Kidney (tissue), 14 donors: Measurements from ENCODE around the gene RAMP3. TPM values are rescaled to one million over a fixed set of nuclear protein-coding genes. Genes with fewer than 3 reads are reported as not detected.

Experiments used
- DNase-seq, 5 donors: peaks; one replicate each; pipeline ENCODE4 v3.0.0-alpha.2; 2013 to 2020
- FAIRE-seq: peaks from 2 replicates; lab custom pipeline; 2012; peaks lifted over from hg19 to GRCh38; lab: Jason Lieb, UNC
- H3K27ac ChIP-seq, 2 donors: one replicate each; pipeline ENCODE4 v1.7.0; 2013; ENCODE audit warnings: low read depth in 2 of 2, low read length in 2 of 2, inconsistent platforms in 1 of 2
- H3K27me3 ChIP-seq: one replicate; pipeline ENCODE4 v1.7.1; 2013; ENCODE audit warnings: low read length, inconsistent platforms; ENCODE audit not compliant: control insufficient read depth, insufficient read depth
- H3K36me3 ChIP-seq, 3 donors: one replicate each; pipeline versions ENCODE4 v1.7.0 to v1.7.1; 2013; ENCODE audit warnings: low read length in 3 of 3, control low read depth in 1 of 3, inconsistent platforms in 1 of 3; ENCODE audit not compliant: insufficient read depth in 3 of 3, control insufficient read depth in 2 of 3
- H3K4me1 ChIP-seq, 3 donors: one replicate each; pipeline versions ENCODE4 v1.7.0 to v1.7.1; 2013; ENCODE audit warnings: low read length in 3 of 3, inconsistent platforms in 1 of 3, low read depth in 1 of 3; ENCODE audit not compliant: control insufficient read depth in 2 of 3, insufficient read depth in 2 of 3
- H3K4me3 ChIP-seq, 3 donors: one replicate each; pipeline versions ENCODE4 v1.7.0 to v1.8.1; 2013; ENCODE audit warnings: low read length in 3 of 3, control low read depth in 1 of 3, inconsistent platforms in 1 of 3
- H3K9ac ChIP-seq, 3 donors: one replicate each; pipeline versions ENCODE4 v1.7.0 to v1.7.1; 2013; ENCODE audit warnings: low read length in 3 of 3, control low read depth in 1 of 3, inconsistent platforms in 1 of 3
- H3K9me3 ChIP-seq, 3 donors: one replicate each; pipeline versions ENCODE4 v1.7.0 to v1.7.1; 2013; ENCODE audit warnings: low read length in 3 of 3, control low read depth in 1 of 3, inconsistent platforms in 1 of 3; ENCODE audit not compliant: control insufficient read depth in 2 of 3, insufficient read depth in 1 of 3
- CTCF ChIP-seq: IDR thresholded peaks from 3 replicates; pipeline ENCODE4 v1.5.1; 2012; ENCODE audit warnings: mild to moderate bottlenecking, moderate library complexity, borderline replicate concordance; ENCODE audit not compliant: insufficient read depth; ENCODE audit errors: extremely low read depth
- intact Hi-C: fragments of 100-400 bp; cut with DNase I; formaldehyde crosslinking; loops from one replicate; pipeline ENCODE4 v1.11.1; 2022
- polyA plus RNA-seq: library from polyadenylated mRNA; stranded (reverse); fragments of 350-450 nt; fragmentation: Illumina TruSeq; extraction: RNeasy Lipid Tissue Mini Kit (QIAGEN cat#74804); gene quantifications from one replicate; pipeline ENCODE4 v1.2.3, GENCODE V29; 2014; ENCODE audit warnings: low read depth, low replicate concordance; ENCODE audit not compliant: insufficient read depth
- total RNA-seq: library from RNA; stranded (reverse); fragmentation: NEBNext Ultra II Directional; extraction: Animal tissue kit (Norgen Biotek cat#: 25700); gene quantifications from one replicate; pipeline ENCODE4 v1.2.1, GENCODE V29; 2021
- donor health status: control.
- donor health status: control.
- donor health status: control.
- donor health status: control.
- donor health status: control.
- donor health status: DM: yes; HTN: yes; CAD: no.
- donor health status: Normal renal cell carcinoma (clear cell type).

RAMP3 gene
- total and polyA plus RNA-seq, 2 donors from 2014 or later, result 82.6 to 168 TPM

GRCh38 chr7:45140827-45141226, 16.8 kb upstream of the RAMP3 start:
- Histone ChIP-seq H3K27me3 (no peaks in the 10 kb centered on the region), H3K4me1 (no peaks in the 10 kb centered on the region), H3K9ac (no peak overlapping the region), H3K36me3 (no peaks in the 10 kb centered on the region), H3K9me3 (no peaks in the 10 kb centered on the region), H3K4me3 (no peak overlapping the region), H3K27ac (no peak overlapping the region)
- FAIRE-seq (no peak), DNase-seq (no peak)
- no peak for TF ChIP-seq CTCF
- intact Hi-C loops, result no loop called here

GRCh38 chr7:45143616-45144015, 14.0 kb upstream of the RAMP3 start:
- Histone ChIP-seq H3K9ac (no peak overlapping the region), H3K9me3 (no peaks in the 10 kb centered on the region), H3K27ac (no peak overlapping the region), H3K4me3 (no peak overlapping the region), H3K4me1 (no peaks in the 10 kb centered on the region), H3K36me3 (no peaks in the 10 kb centered on the region), H3K27me3 (no peaks in the 10 kb centered on the region)
- intact Hi-C loops, result no loop called here
- DNase-seq (no peak), FAIRE-seq (no peak)
- TF ChIP-seq CTCF, result no peak

GRCh38 chr7:45145881-45146280, 11.7 kb upstream of the RAMP3 start:
- H3K27me3 ChIP-seq, result no peaks in the 10 kb centered on the region
- H3K4me1 ChIP-seq, result no peaks in the 10 kb centered on the region
- intact Hi-C loops, result no loop called here
- H3K9me3 ChIP-seq, result no peaks in the 10 kb centered on the region
- H3K27ac ChIP-seq, result no peak overlapping the region
- no peak for FAIRE-seq
- peak in 1 of 5 donors; percentile 25 for DNase-seq
- H3K4me3 ChIP-seq, result no peak overlapping the region
- H3K36me3 ChIP-seq, result no peaks in the 10 kb centered on the region
- no peak overlapping the region for H3K9ac ChIP-seq
- no peak for TF ChIP-seq CTCF

- H3K4me1 ChIP-seq, result no peaks in the 10 kb centered on the region
- no peaks in the 10 kb centered on the region for H3K36me3 ChIP-seq
- no peak overlapping the region for H3K9ac ChIP-seq
- TF ChIP-seq CTCF, result no peak
- no peak overlapping the region for H3K4me3 ChIP-seq
- intact Hi-C loops, result no loop called here
- H3K9me3 ChIP-seq, result no peaks in the 10 kb centered on the region
- FAIRE-seq, result no peak
- H3K27me3 ChIP-seq, result no peaks in the 10 kb centered on the region
- H3K27ac ChIP-seq, result no peak overlapping the region
- DNase-seq, result peak in 2 of 5 donors; percentile 31 to 52
Measured at GRCh38 chr7:45146531-45147379, 10.8 kb upstream of the RAMP3 start.
